ENCODE data around the gene PRKN. TPM values are rescaled to one million over a fixed set of nuclear protein-coding genes. Genes with fewer than 3 reads are reported as not detected.

The PRKN gene
- total and polyA plus RNA-seq, 2 donors (not counting 3 experiments of a cell fraction or from before 2014, with no cell fraction given): 0.06 TPM; not detected in 1

GRCh38 chr6:162119341-162119740, 608.2 kb downstream of the PRKN start:
- H3K4me1 ChIP-seq (ENCODE audit: control insufficient read depth, extremely low read depth, insufficient read depth, low read length): no peaks in the 10 kb centered on the region
- intact Hi-C loops (cut with micrococcal nuclease): no loop called here
- H3K4me2 ChIP-seq (ENCODE audit: insufficient read depth, low read length): no peak overlapping the region
- no peaks in the 10 kb centered on the region for H3K79me2 ChIP-seq (ENCODE audit: control insufficient read depth, insufficient read depth, low read length)
- no peak overlapping the region for H3K9ac ChIP-seq (replicated peaks; ENCODE audit: extremely low read depth, insufficient read depth, low read length)
- no peaks in the 10 kb centered on the region for H3K9me3 ChIP-seq (replicated peaks; ENCODE audit: control insufficient read depth, insufficient read depth, low read length)
- no peak overlapping the region for H2AFZ ChIP-seq (ENCODE audit: low read depth, low read length)
- no peaks in the 10 kb centered on the region for H4K20me1 ChIP-seq (replicated peaks; ENCODE audit: control insufficient read depth, extremely low read depth, insufficient read depth, low read length)
- dilution Hi-C loops (cut with MboI; ENCODE audit: extremely low pct_ligation_motif_present, low sequenced_read_pairs): no loop called here
- CTCF ChIA-PET: no interaction called here
- no peak for FAIRE-seq
- no TSS peak for BruUV-seq (replicated peaks)
- H3K9me1 ChIP-seq (replicated peaks; ENCODE audit: control insufficient read depth, extremely low read depth, insufficient read depth, low read length): no peaks in the 10 kb centered on the region
- no peak for DNase-seq (ENCODE audit: low read depth, low spot score)
- H3K27me3 ChIP-seq (ENCODE audit: control insufficient read depth in 2 of 2, insufficient read depth in 2 of 2, low read length in 2 of 2): no peaks in the 10 kb centered on the region
- no peaks in the 10 kb centered on the region for H3K36me3 ChIP-seq (ENCODE audit: control insufficient read depth in 2 of 2, extremely low read depth in 1 of 2, insufficient read depth in 2 of 2, low read length in 2 of 2)
- no peak overlapping the region for H3K4me3 ChIP-seq (replicated peaks in 1 of 3; ENCODE audit: insufficient read depth in 1 of 3, low read depth in 1 of 3, low read length in 3 of 3)
- TF ChIP-seq GATA2 (IDR thresholded peaks at IDR 0.05; ENCODE audit: insufficient read depth, insufficient read length, low read depth, low read length) (no peak), CTCF (IDR thresholded peaks at IDR 0.05; ENCODE audit: extremely low read depth in 1 of 2, insufficient read depth in 1 of 2, low read depth in 1 of 2, low read length in 2 of 2) (no peak), EZH2 (IDR thresholded peaks at IDR 0.05; ENCODE audit: borderline replicate concordance, low read depth, low read length, severe bottlenecking) (no peak), POLR2A (IDR thresholded peaks at IDR 0.05; ENCODE audit: low read depth, low read length) (no peak), MYC (IDR thresholded peaks at IDR 0.05; ENCODE audit: low read depth, low read length) (no peak), MAX (IDR thresholded peaks at IDR 0.05; ENCODE audit: insufficient read depth, insufficient read length) (no peak), POLR2AphosphoS5 (IDR thresholded peaks at IDR 0.05; ENCODE audit: insufficient read depth, low read depth, low read length) (no peak), FOS (IDR thresholded peaks at IDR 0.05; ENCODE audit: borderline replicate concordance, insufficient read depth, low read length) (no peak), JUN (IDR thresholded peaks at IDR 0.05; ENCODE audit: borderline replicate concordance, insufficient read depth, insufficient read length, low read depth) (no peak)
- POLR2A ChIA-PET: no interaction called here
- no peak overlapping the region for H3K27ac ChIP-seq (ENCODE audit: insufficient read depth, low read depth, low read length)

All from endothelial cell of umbilical vein (primary cell).